Cardiac muscle cell (in vitro differentiated cells and primary cell): Measurements from ENCODE around the gene SAMD3. TPM values are rescaled to one million over a fixed set of nuclear protein-coding genes. Genes with fewer than 3 reads are reported as not detected.
"Not testable (repeated sequence)": the region's sequence is repeated elsewhere in the genome, so short reads cannot be mapped to it uniquely, and the experiment has no call there.

Source experiments
- DNase-seq, 2 donors: peaks; one replicate each; pipeline versions ENCODE4 v3.0.0 to v3.0.0-alpha.2; 2010 to 2017; ENCODE audit warnings: low read depth in 1 of 2, low spot score in 1 of 2
- H3K27ac ChIP-seq: fragments of 200-600 bp; sonication (generic); 2 replicates; pipeline ENCODE4 v1.5.1; 2016
- H3K27me3 ChIP-seq: fragments of 200-600 bp; sonication (generic); 2 replicates; pipeline ENCODE4 v1.6.0; 2016; ENCODE audit warnings: control low read depth
- H3K36me3 ChIP-seq: fragments of 200-600 bp; sonication (generic); 2 replicates; pipeline ENCODE4 v1.5.1; 2016; ENCODE audit warnings: control low read depth
- H3K4me1 ChIP-seq: fragments of 200-600 bp; sonication (generic); 2 replicates; pipeline ENCODE4 v1.8.1; 2017; ENCODE audit warnings: low read depth, mild to moderate bottlenecking, mixed run types
- H3K4me3 ChIP-seq: fragments of 200-600 bp; sonication (generic); 2 replicates; pipeline ENCODE4 v1.5.1; 2016; ENCODE audit warnings: mild to moderate bottlenecking
- H3K9me3 ChIP-seq: fragments of 200-600 bp; sonication (generic); 2 replicates; pipeline ENCODE4 v1.5.1; 2017; ENCODE audit warnings: low read depth, mild to moderate bottlenecking, control low read depth
- polyA plus RNA-seq: library from polyadenylated mRNA; unstranded; fragments of >200 nt; fragmentation: Nextera tagmentation; extraction: Ambion mirVana; gene quantifications from 2 replicates; pipeline ENCODE4 v1.2.1, GENCODE V29; 2016
- total RNA-seq: library from RNA; depleted of rRNA; stranded (reverse); fragments of >200 nt; gene quantifications from 2 replicates; pipeline ENCODE4 v1.2.3, GENCODE V29; 2016
- TF ChIP-seq, protein P1 (sequence below): IDR thresholded peaks from 2 replicates; pipeline ENCODE4 v1.5.1; 2012; ENCODE audit warnings: low read depth, mild to moderate bottlenecking, low read length

Gene SAMD3
- total and polyA plus RNA-seq, 2 experiments from 2014 or later = not detected

DNA sequence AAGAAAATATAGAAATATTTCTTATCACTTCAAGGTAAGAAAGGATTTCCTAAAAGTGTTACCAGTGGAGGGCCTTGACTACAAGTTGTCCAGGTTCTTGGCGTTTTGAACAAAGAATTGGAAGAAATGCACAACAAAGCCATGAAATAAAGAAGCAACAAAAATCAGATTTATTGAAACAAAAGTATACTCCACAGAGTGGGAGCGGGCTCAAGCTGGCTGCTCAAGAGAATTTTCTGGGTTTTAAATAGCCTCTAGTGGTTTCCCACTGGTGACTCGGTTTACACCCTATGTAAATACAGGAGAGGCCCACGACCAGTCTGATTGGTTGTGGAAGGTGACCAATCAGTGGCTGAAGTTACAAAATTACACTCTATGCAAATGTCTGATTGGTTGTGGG is 64.2 kb downstream of the SAMD3 start:
- DNase-seq = no peak
- Histone ChIP-seq H3K4me1 (no peaks in the 10 kb centered on the region), H3K27me3 (no peaks in the 10 kb centered on the region), H3K9me3 (no peaks in the 10 kb centered on the region), H3K27ac (no peak overlapping the region), H3K36me3 (no peaks in the 10 kb centered on the region), H3K4me3 (no peak overlapping the region)
- TF ChIP-seq, protein P1, sequence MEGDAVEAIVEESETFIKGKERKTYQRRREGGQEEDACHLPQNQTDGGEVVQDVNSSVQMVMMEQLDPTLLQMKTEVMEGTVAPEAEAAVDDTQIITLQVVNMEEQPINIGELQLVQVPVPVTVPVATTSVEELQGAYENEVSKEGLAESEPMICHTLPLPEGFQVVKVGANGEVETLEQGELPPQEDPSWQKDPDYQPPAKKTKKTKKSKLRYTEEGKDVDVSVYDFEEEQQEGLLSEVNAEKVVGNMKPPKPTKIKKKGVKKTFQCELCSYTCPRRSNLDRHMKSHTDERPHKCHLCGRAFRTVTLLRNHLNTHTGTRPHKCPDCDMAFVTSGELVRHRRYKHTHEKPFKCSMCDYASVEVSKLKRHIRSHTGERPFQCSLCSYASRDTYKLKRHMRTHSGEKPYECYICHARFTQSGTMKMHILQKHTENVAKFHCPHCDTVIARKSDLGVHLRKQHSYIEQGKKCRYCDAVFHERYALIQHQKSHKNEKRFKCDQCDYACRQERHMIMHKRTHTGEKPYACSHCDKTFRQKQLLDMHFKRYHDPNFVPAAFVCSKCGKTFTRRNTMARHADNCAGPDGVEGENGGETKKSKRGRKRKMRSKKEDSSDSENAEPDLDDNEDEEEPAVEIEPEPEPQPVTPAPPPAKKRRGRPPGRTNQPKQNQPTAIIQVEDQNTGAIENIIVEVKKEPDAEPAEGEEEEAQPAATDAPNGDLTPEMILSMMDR = no peak

DNA sequence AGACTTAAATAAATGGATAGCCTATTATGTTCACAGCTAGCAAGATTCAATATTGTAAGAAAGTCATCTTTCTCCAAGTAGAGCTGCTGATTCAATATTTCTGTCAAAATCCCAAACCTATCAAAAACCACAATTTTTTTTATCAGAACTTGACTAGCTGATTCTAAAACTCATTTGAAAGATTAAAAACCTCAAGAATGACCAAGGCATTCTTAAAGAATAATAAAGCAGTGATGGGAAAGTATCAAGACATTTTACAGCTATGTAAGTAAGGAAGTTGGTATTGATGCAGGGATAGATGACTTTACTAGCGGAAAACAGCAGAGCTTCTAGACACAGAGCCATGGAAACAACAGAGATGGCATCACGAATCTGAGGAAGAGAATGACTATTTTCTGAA is 64.7 kb downstream of the SAMD3 start:
- TF ChIP-seq, protein P1 = no peak
- peak in 1 of 2 donors; percentile 30 for DNase-seq
- Histone ChIP-seq H3K36me3 (no peaks in the 10 kb centered on the region), H3K4me1 (no peaks in the 10 kb centered on the region), H3K4me3 (no peak overlapping the region), H3K27me3 (no peaks in the 10 kb centered on the region), H3K9me3 (no peaks in the 10 kb centered on the region), H3K27ac (no peak overlapping the region)

DNA sequence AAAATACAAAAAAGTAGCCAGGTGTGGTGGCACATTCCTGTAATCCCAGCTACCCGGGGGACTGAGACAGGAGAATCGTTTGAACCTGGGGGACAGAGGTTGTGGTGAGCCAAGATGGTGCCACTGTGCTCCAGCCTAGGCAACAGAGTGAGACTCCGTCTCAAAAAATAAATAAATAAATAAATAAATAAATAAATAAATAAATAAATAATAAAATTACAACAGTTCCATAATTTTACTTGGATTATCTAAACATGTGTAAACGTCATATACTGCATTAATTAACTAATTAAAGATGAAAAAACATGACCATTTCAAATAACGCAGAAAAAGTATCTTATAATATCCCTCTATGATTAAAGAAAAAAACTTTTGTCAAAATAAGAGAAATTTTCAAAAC is 65.8 kb downstream of the SAMD3 start:
- H3K4me3 ChIP-seq = no peak overlapping the region
- no peaks in the 10 kb centered on the region for H3K9me3 ChIP-seq
- no peaks in the 10 kb centered on the region for H3K36me3 ChIP-seq
- no peaks in the 10 kb centered on the region for H3K27me3 ChIP-seq
- H3K4me1 ChIP-seq = no peaks in the 10 kb centered on the region
- TF ChIP-seq, protein P1 = no peak
- no peak for DNase-seq
- no peak overlapping the region for H3K27ac ChIP-seq

GRCh38 chr6:130152908-130153510 is 69.7 kb downstream of the SAMD3 start:
- no peak for DNase-seq

GRCh38 chr6:130150906-130151305 is 71.8 kb downstream of the SAMD3 start:
- Histone ChIP-seq H3K27ac (no peak overlapping the region), H3K4me1 (no peaks in the 10 kb centered on the region), H3K9me3 (no peaks in the 10 kb centered on the region), H3K27me3 (no peaks in the 10 kb centered on the region), H3K36me3 (no peaks in the 10 kb centered on the region), H3K4me3 (no peak overlapping the region)
- TF ChIP-seq, protein P1 = no peak
- peak in 1 of 2 donors; percentile 21 for DNase-seq

More at GRCh38 chr6:130152908-130153510, 69.7 kb downstream of the SAMD3 start:
- Histone ChIP-seq H3K36me3 (no peaks in the 10 kb centered on the region), H3K9me3 (no peaks in the 10 kb centered on the region), H3K27me3 (no peaks in the 10 kb centered on the region), H3K4me1 (no peaks in the 10 kb centered on the region), H3K4me3 (no peak overlapping the region), H3K27ac (no peak overlapping the region)
- TF ChIP-seq, protein P1 = no peak

DNA sequence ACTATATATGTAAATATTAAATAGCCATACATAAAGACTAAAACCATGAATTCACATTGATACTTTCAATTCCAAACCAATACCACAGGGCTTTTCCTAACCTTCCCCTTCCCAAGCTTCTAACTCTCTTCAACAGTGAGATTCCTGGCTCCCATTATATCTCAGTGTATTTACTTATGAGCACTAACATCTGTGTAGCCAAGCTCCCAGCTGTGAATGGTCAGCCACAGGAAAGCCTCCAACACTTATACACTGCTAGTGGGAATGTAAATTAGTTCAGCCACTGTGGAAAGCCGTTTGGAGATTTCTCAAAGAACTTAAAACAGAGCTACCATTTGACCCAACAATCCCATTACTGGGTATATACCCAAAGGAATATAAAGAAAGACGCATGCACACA is 73.7 kb downstream of the SAMD3 start:
- not testable (repeated sequence) for H3K9me3 ChIP-seq, H3K27ac ChIP-seq, H3K4me1 ChIP-seq, H3K4me3 ChIP-seq, DNase-seq, H3K36me3 ChIP-seq, H3K27me3 ChIP-seq
